HepG2 (cell line): Measurements from ENCODE around the gene DUSP9. TPM values are rescaled to one million over a fixed set of nuclear protein-coding genes. Genes with fewer than 3 reads are reported as not detected.

Source experiments
- ATF5 ChIP-seq: sonication (generic); formaldehyde crosslinking; IDR thresholded peaks from 2 replicates; pipeline ENCODE4 v1.4.0; 2020; ENCODE audit warnings: mild to moderate bottlenecking, low read depth, missing genetic modification reagents
- ERF ChIP-seq: IDR thresholded peaks from 2 replicates; pipeline ENCODE4 v1.6.1; 2018; ENCODE audit warnings: missing biosample characterization, missing genetic modification reagents
- FOXA3 ChIP-seq: IDR thresholded peaks from 2 replicates; pipeline ENCODE4 v1.6.1; 2016; ENCODE audit warnings: missing genetic modification reagents, missing compliant biosample characterization
- GATA4 ChIP-seq: sonication (generic); IDR thresholded peaks from 2 replicates; pipeline ENCODE4 v1.6.1; 2016; ENCODE audit warnings: antibody characterized with exemption, low read depth, borderline replicate concordance
- HNF1A ChIP-seq, 2 experiments: sonication (generic) in 1 of 2; formaldehyde crosslinking in 1 of 2; IDR thresholded peaks; 2 replicates each; pipeline versions ENCODE4 v1.4.0 to v1.6.1; 2016 to 2020; ENCODE audit warnings: borderline replicate concordance in 1 of 2, low read depth in 1 of 2, mild to moderate bottlenecking in 1 of 2, missing genetic modification reagents in 1 of 2
- MTA1 ChIP-seq: sonication (generic); formaldehyde crosslinking; IDR thresholded peaks from 2 replicates; pipeline ENCODE4 v1.4.0; 2020; ENCODE audit warnings: missing genetic modification reagents, mild to moderate bottlenecking, borderline replicate concordance
- NCOA2 ChIP-seq: sonication (generic); formaldehyde crosslinking; IDR thresholded peaks from 2 replicates; pipeline ENCODE4 v1.8.0; 2022; ENCODE audit warnings: inconsistent platforms
- RBFOX2 ChIP-seq: fragments of 200-400 bp; formaldehyde crosslinking; IDR thresholded peaks from 2 replicates; pipeline ENCODE4 v1.6.1; 2017; ENCODE audit warnings: low read depth, mild to moderate bottlenecking, low read length
- SKIL ChIP-seq: sonication (generic); formaldehyde crosslinking; IDR thresholded peaks from 2 replicates; pipeline ENCODE4 v1.8.0; 2022; ENCODE audit warnings: missing genetic modification reagents, mild to moderate bottlenecking, moderate library complexity, borderline replicate concordance
- TFDP2 ChIP-seq: sonication (generic); formaldehyde crosslinking; IDR thresholded peaks from 2 replicates; pipeline ENCODE4 v1.4.0; 2020; ENCODE audit warnings: missing genetic modification reagents
- TIGD3 ChIP-seq: sonication (generic); formaldehyde crosslinking; IDR thresholded peaks from 2 replicates; pipeline ENCODE4 v1.5.1; 2020; ENCODE audit warnings: mild to moderate bottlenecking, missing genetic modification reagents, borderline replicate concordance
- ZBTB38 ChIP-seq: sonication (generic); formaldehyde crosslinking; IDR thresholded peaks from 2 replicates; pipeline ENCODE4 v1.5.1; 2020; ENCODE audit warnings: mild to moderate bottlenecking, missing genetic modification reagents
- polyA plus RNA-seq, 8 experiments: library from polyadenylated mRNA; depleted of rRNA in 3 of 8; stranded (reverse) in 7 of 8; unstranded in 1 of 8; fragments of >200 nt; fragmentation: Illumina TruSeq in 4 of 8; extraction: Trizol in 4 of 8; gene quantifications; 2 replicates each; pipeline versions ENCODE4 v1.2.1 to v1.2.3, GENCODE V29; 2011 to 2016; ENCODE audit warnings: low read depth in 4 of 8, missing spikeins in 1 of 8, mixed read lengths in 1 of 8; ENCODE audit not compliant: insufficient read depth in 1 of 8
- total RNA-seq, 5 experiments: library from RNA; depleted of rRNA; stranded (reverse); fragments of >200 nt; fragmentation: Illumina TruSeq; extraction: Trizol; gene quantifications; 2 replicates each; pipeline ENCODE4 v1.2.3, GENCODE V29; 2016; ENCODE audit warnings: low read depth in 1 of 5
- TF ChIP-seq, protein P1 (sequence below): sonication (generic); formaldehyde crosslinking; IDR thresholded peaks from 2 replicates; pipeline ENCODE4 v1.5.1; 2020; ENCODE audit warnings: missing genetic modification reagents, mild to moderate bottlenecking, borderline replicate concordance
- TF ChIP-seq, protein P2 (sequence below): sonication (generic); formaldehyde crosslinking; IDR thresholded peaks from 2 replicates; pipeline ENCODE4 v1.5.0; 2020; ENCODE audit warnings: mild to moderate bottlenecking, missing genetic modification reagents

Gene DUSP9
- total and polyA plus RNA-seq, 2 of the 13 experiments (the other 11 are each of a cell fraction or from before 2014, with no cell fraction given): 235 to 435 TPM

DNA sequence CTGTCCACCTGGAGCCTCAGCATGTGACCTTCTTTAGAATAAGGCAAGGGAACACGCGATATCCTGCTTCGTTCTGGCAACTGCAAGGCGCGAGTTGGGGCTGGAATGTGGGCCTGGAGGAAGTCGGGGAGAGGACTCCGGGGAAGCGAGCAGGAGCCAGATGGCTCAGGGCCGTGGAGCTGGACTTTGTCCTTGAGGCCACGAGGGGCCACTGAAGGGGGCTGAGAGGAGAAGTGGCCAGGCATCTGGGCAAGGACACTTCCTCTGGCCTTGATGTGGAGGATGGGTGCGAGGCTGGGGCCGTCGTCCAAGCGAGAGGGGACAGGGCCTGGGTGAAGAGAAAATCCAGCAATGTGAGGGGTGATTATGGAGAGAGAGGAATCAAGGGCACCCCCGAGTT, 12.2 kb upstream of the DUSP9 start (continued):
- TF ChIP-seq HNF1A (IDR thresholded peaks at IDR 0.05; ENCODE audit: low read depth): no peak
- TF ChIP-seq HNF1A (CRISPR knock-in tag; IDR thresholded peaks at IDR 0.05; ENCODE audit: borderline replicate concordance): 0 out of 2 replicates have a peak, but pooled peaks have one; percentile 9
- no peak for TF ChIP-seq RBFOX2
- TF ChIP-seq FOXA3: 0 out of 2 replicates have a peak, but pooled peaks have one; percentile 9
- TF ChIP-seq ZBTB38 (CRISPR knock-in tag): peak; percentile 91
- TF ChIP-seq SKIL: no peak
- 0 out of 2 replicates have a peak, but pooled peaks have one; percentile 28 for TF ChIP-seq TFDP2 (CRISPR knock-in tag)
- 0 out of 2 replicates have a peak, but pooled peaks have one; percentile 20 for TF ChIP-seq ERF (CRISPR knock-in tag)
- TF ChIP-seq MTA1 (CRISPR knock-in tag): peak; percentile 47; the same call in 1 of the 2 replicates
- TF ChIP-seq NCOA2 (CRISPR knock-in tag): 0 out of 2 replicates have a peak, but pooled peaks have one; percentile 43
- TF ChIP-seq TIGD3 (CRISPR knock-in tag): no peak
- no peak for TF ChIP-seq ATF5 (CRISPR knock-in tag)
- TF ChIP-seq, protein P1, sequence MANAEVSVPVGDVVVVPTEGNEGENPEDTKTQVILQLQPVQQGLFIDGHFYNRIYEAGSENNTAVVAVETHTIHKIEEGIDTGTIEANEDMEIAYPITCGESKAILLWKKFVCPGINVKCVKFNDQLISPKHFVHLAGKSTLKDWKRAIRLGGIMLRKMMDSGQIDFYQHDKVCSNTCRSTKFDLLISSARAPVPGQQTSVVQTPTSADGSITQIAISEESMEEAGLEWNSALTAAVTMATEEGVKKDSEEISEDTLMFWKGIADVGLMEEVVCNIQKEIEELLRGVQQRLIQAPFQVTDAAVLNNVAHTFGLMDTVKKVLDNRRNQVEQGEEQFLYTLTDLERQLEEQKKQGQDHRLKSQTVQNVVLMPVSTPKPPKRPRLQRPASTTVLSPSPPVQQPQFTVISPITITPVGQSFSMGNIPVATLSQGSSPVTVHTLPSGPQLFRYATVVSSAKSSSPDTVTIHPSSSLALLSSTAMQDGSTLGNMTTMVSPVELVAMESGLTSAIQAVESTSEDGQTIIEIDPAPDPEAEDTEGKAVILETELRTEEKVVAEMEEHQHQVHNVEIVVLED (CRISPR knock-in tag): no peak
- no peak for TF ChIP-seq GATA4
- TF ChIP-seq, protein P2, sequence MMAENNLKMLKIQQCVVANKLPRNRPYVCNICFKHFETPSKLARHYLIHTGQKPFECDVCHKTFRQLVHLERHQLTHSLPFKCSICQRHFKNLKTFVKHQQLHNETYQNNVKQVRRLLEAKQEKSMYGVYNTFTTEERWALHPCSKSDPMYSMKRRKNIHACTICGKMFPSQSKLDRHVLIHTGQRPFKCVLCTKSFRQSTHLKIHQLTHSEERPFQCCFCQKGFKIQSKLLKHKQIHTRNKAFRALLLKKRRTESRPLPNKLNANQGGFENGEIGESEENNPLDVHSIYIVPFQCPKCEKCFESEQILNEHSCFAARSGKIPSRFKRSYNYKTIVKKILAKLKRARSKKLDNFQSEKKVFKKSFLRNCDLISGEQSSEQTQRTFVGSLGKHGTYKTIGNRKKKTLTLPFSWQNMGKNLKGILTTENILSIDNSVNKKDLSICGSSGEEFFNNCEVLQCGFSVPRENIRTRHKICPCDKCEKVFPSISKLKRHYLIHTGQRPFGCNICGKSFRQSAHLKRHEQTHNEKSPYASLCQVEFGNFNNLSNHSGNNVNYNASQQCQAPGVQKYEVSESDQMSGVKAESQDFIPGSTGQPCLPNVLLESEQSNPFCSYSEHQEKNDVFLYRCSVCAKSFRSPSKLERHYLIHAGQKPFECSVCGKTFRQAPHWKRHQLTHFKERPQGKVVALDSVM: 0 out of 2 replicates have a peak, but pooled peaks have one; percentile 11
